ENCODE data around the gene CRYBB1.

CRYBB1 gene
- 0 reads per million in 4 experiments for total RNA-seq

DNA sequence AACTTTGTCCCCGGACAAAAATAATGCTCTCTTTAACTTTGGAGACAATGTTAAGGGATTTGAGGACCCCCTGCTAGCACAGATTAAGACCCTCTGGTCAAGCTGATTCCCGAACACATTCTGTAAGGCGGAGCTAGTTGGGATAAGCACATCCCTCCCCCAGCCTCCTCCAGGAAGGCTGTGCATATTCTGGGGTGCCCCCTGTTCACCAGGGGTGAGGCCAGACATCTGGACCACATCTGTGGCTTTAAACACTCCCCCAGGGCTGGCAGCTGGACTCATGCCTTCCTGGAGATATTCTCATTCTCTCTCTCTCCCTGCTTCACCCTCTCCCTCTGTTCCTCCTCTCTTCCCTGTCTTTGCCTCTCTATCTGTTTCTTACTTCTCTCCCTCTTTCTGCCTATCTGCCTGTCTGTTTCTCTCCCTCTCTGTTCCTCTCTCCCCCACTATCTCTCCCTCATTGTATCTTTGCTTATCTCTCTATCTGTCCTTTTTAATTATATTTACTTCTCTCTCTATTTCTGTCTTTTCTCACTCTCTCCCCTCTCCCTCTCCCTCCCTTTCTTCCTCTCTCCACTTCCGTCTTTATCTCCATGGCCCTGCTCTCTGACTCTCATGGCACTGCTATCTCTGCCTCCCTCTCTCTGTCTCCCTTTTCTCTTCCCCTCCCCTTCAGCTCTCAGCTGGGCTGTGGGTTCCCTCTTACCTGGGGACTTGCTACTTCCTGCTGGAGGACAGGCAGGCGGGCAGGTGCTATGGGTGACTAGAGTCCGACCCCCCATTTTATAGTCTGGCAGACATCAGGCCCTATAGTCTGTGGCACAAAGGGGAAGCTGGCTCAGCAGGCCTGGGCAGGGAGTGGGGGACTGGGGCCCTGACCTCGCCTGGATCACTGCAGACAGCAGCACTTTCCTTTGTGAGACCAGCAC is at the start of gene CRYBB1:
CRYBB1 (minus strand) TSS at position 757 of the 929 bp plus-strand sequence. CDS start 1,708 bp downstream, outside the sequence.
- DNase-seq, result no peak

DNA sequence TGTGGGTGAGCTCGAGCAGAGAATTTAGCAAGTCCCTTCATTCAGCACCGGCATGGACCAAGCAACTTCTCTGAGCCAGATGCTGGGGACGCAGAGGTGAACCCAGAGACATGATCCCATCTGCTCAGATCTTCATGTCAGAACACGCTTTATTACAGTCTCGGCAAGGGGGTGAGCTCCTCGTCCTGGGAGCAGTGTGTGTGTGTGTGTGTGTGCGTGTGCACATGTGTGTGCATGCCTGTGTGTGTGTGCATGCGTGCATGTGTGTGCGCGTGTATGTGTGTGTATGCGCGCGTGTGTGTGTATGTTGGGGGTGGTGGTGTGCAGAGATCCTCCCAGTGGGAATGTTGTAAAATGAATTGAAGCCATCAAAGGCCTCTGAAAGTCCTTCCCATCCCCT is 49.3 kb upstream of the CRYBB1 start:
- DNase-seq, result no peak

- no peak for DNase-seq
Observed at GRCh38 chr22:26665813-26666231, 48.0 kb upstream of the CRYBB1 start.

GRCh38 chr22:26663374-26663923 is 45.6 kb upstream of the CRYBB1 start:
- no peak for DNase-seq

DNA sequence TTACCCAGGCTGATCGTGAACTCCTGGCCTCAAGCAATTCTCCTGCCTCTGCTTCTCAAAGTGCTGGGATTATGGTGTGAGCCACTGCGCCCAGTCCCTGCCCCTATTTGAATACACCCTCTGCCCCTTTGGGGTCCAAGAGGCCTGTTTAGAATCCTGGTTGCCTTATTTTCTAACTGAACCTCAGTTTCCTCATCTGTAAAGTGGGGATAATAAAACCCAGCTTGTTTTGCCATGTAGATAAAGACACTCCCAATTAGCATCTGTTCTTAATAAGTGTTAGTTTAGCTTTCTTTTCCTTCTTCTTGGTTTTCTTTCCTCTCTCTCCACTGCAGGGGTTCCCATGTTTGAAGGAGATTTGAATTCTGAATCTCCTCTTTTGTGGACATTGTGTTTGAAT is 44.3 kb upstream of the CRYBB1 start:
- DNase-seq, result no peak

GRCh38 chr22:26660961-26661578 is 43.2 kb upstream of the CRYBB1 start:
- DNase-seq, result no peak

- no peak for DNase-seq
Observed at GRCh38 chr22:26660356-26660755, 42.5 kb upstream of the CRYBB1 start.

- peak; percentile 28 for DNase-seq
Observed at GRCh38 chr22:26658671-26659478, 41.0 kb upstream of the CRYBB1 start.

DNA sequence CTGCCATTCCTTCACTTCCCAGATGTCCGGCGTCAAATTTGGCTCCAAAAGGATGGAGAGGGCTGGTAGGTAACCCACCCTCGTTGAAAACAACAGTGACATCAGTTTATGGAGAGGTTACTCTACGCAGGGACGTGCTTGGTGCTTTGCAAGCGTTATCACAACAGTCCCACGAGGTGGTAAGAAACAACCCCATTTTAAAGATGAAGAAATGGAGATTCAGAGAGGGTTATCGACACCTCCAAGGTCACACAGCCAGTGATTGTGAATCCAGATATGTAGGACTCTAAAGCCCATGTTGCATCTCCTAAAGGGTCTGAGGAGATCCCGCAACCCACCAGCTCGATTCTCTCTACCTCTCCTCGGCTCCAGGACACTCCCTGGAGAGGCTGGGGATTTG is 40.3 kb upstream of the CRYBB1 start:
- no peak for DNase-seq

DNA sequence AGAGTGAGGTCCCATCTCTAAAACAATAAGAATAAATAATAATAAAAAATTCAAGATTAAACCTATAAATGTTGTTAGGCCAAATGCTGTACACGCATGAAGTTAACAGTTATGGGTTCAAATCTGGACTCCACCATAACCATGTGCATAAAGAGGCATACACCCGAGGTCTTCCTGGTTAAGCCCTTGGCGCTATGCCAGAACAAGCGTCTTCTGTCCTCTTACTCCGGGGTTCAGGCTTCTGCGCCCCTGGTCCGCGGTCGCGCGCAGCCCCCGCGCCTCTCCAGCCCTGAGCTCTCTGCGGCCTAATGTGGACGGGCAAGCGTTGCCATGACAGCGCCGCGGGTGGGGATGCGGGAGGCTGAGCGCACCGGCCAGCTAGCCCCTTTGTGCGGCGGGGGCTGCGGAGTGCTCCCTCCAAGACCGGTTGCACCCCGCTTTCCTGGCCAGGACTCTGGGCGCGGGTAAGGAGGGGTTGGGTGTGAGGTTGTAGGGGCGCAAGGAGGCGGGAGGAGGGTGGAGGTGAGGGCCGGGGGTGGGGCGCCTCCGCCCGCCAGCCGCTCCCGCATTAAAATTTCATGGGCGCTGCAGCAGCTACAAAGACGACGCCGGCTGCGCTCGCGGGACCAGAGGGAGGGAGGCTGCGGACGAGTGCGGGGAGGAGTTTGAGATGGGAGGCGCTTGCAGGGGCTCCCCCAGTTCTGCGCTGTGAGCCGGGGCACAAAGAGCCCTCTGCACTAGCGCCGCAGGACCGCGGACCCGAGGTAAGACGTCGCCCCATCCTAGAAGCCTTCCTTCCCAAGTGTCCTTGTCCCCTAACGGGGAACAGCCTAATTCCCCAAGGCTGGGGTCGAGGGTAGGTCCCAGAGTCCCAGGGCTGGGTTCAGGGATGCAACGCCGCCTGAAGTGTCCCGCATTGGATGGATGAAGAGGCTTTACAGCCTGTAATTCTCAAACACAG is 39.3 kb upstream of the CRYBB1 start, which contains the start of gene MIAT:
MIAT (plus strand) TSS at position 698 of the 961 bp plus-strand sequence.
- DNase-seq, result peak; percentile 45

DNA sequence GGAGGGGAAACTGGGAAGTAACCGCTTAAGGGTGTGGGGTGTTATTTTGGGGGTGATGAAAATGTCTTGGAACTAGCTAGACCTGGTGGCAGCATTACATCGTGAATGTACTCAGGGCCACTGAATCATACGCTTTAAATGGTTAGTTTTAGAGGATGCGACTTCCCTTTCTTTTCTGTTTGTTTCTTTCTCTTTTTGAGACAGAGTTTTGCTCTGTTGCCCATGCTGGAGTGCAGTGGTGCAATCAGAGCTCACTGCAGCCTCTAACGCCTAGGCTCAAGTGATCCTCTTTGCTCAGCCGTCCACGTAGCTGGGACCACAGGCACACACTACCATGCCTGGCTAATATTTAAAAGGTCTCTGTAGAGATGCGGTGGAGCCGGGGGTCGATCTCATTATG is 34.0 kb upstream of the CRYBB1 start:
- DNase-seq, result no peak

DNA sequence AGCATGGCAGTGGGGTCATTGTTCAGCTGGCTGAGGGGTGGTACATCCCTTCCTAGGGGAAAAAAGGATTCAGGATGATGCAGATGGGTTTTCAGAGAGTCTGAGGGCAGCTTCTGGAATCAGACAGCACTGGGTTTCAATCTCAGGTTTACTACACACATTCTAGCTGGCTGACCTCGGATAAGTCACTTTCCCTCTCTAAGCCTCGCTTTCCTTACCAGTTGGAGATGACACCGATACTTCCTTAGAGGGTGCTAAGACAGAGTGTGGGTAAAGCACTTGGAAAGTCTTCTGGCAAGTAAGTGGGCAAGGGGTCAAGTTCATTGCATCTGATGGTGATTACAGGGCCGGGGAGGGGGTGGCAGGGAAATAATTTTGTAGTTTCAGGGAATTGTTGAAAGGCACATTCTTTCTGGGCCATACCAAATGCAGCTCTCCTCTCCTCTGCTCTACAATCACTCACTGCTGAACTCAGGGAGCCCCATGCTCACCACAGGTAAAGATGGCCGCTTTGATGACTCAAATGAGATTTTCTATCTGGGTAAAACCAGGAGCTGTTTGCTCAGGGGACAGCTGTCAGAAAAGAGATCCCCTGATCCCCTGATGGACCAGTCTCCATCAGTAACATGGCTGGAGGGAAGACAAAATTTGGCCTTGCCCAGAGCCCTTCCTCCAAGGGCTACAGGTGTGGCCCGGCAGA is 33.0 kb upstream of the CRYBB1 start:
- no peak for DNase-seq

- no peak for DNase-seq
Observed at GRCh38 chr22:26648528-26649388, 30.9 kb upstream of the CRYBB1 start.

- DNase-seq, result no peak
Observed at GRCh38 chr22:26648011-26648497, 30.2 kb upstream of the CRYBB1 start.

GRCh38 chr22:26646158-26646557 is 28.3 kb upstream of the CRYBB1 start:
- DNase-seq, result no peak

DNA sequence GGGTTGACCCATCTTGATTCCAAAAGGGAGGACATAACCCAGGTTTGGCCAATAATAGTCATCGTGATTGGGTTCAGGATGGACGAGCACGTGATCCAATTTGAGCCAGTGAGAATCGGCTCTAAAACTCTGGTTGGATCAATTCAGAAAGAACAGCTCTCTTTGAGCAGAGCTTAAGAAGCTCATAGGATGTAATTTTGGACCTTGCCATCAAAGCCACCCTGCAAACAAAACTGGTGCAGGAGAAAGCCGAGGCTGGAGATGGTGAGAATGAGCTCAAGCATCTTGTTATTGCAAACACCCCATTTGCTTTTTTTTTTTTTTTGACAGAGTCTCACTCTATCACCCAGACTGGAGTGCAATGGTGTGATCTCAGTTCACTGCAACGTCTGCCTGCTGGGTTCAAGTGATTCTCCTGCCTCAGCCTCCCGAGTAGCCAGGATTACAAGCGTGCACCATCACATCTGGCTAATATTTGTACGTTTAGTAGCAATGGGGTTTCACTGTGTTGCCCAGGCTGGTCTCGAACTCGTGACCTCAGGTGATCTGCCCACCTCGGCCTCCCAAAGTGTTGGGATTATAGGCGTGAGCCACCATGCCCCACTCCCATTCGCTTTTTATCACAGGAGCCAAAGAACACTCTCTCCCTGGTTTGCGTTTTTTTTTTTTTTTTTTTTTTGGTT is 25.7 kb upstream of the CRYBB1 start:
- DNase-seq, result no peak

GRCh38 chr22:26642465-26643417 is 24.9 kb upstream of the CRYBB1 start:
- peak; percentile 35 for DNase-seq

- no peak for DNase-seq
Observed at GRCh38 chr22:26636296-26636695, 18.5 kb upstream of the CRYBB1 start.
